Neuronal stem cell (in vitro differentiated cells): Measurements from ENCODE around the gene PJA1.
A peak's percentile ranks its signal among the peaks of the same experiment; 100 is the strongest.

Source experiments
- DNase-seq: peaks from one replicate; pipeline ENCODE4 v3.0.0-alpha.2; 2013; ENCODE audit warnings: low spot score
- H2AFZ ChIP-seq: one replicate; pipeline ENCODE4 v1.6.1; 2013; ENCODE audit warnings: mild to moderate bottlenecking, low read length, inconsistent platforms
- H2AK5ac ChIP-seq: 2 replicates; pipeline ENCODE4 v1.6.1; 2013; ENCODE audit warnings: low read depth, mild to moderate bottlenecking, inconsistent platforms, low read length, moderate library complexity, mixed read lengths
- H2BK120ac ChIP-seq: 2 replicates; pipeline ENCODE4 v1.6.1; 2013; ENCODE audit warnings: low read depth, mild to moderate bottlenecking, inconsistent platforms, low read length, moderate library complexity, mixed read lengths
- H2BK12ac ChIP-seq: one replicate; pipeline ENCODE4 v1.6.1; 2013; ENCODE audit warnings: low read length, inconsistent platforms
- H2BK15ac ChIP-seq: 2 replicates; pipeline ENCODE4 v1.6.1; 2013; ENCODE audit warnings: mild to moderate bottlenecking, low read length, inconsistent platforms, mixed read lengths
- H2BK5ac ChIP-seq: one replicate; pipeline ENCODE4 v1.6.1; 2013; ENCODE audit warnings: inconsistent platforms, mild to moderate bottlenecking, low read length, moderate library complexity
- H3K14ac ChIP-seq: one replicate; pipeline ENCODE4 v1.6.1; 2013; ENCODE audit warnings: low read length, inconsistent platforms
- H3K18ac ChIP-seq: 2 replicates; pipeline ENCODE4 v1.6.1; 2013; ENCODE audit warnings: low read length, inconsistent platforms
- H3K23ac ChIP-seq: 2 replicates; pipeline ENCODE4 v1.6.1; 2013; ENCODE audit warnings: low read depth, mild to moderate bottlenecking, mixed read lengths, low read length, inconsistent platforms; ENCODE audit not compliant: poor library complexity
- H3K27ac ChIP-seq: replicated peaks from 3 replicates; pipeline ENCODE4 v1.5.1; 2013; ENCODE audit warnings: low read length, inconsistent platforms
- H3K27me3 ChIP-seq, 3 experiments: 2 replicates each; pipeline ENCODE4 v1.6.1; 2013; ENCODE audit warnings: low read length in 3 of 3, mild to moderate bottlenecking in 2 of 3, inconsistent platforms in 1 of 3, low read depth in 1 of 3, mixed read lengths in 1 of 3, moderate library complexity in 1 of 3; ENCODE audit not compliant: control insufficient read depth in 3 of 3, insufficient read depth in 3 of 3
- H3K36me3 ChIP-seq, 2 donors: replicated peaks in 1 of 2; 2 replicates each; pipeline ENCODE4 v1.6.1; 2013; ENCODE audit warnings: low read length in 2 of 2; ENCODE audit not compliant: control insufficient read depth in 2 of 2, insufficient read depth in 2 of 2
- H3K4ac ChIP-seq: 2 replicates; pipeline ENCODE4 v1.6.1; 2013; ENCODE audit warnings: inconsistent platforms, mild to moderate bottlenecking, low read length, moderate library complexity
- H3K4me1 ChIP-seq, 2 donors: 1 replicate in 1 of 2; 2 replicates in 1 of 2; pipeline ENCODE4 v1.6.1; 2013; ENCODE audit warnings: low read length in 2 of 2, low read depth in 1 of 2; ENCODE audit not compliant: control insufficient read depth in 2 of 2, insufficient read depth in 1 of 2
- H3K4me2 ChIP-seq: one replicate; pipeline ENCODE4 v1.6.1; 2013; ENCODE audit warnings: mild to moderate bottlenecking, low read length, inconsistent platforms; ENCODE audit not compliant: insufficient read depth, poor library complexity, severe bottlenecking
- H3K4me3 ChIP-seq, 2 donors: 2 replicates each; pipeline ENCODE4 v1.5.1; 2013; ENCODE audit warnings: low read length in 2 of 2, mild to moderate bottlenecking in 2 of 2, inconsistent platforms in 1 of 2, moderate library complexity in 1 of 2
- H3K79me1 ChIP-seq: one replicate; pipeline ENCODE4 v1.6.1; 2013; ENCODE audit warnings: low read depth, mild to moderate bottlenecking, inconsistent platforms, low read length, moderate library complexity
- H3K9ac ChIP-seq: one replicate; pipeline ENCODE4 v1.6.1; 2013; ENCODE audit warnings: mild to moderate bottlenecking, low read depth, low read length, inconsistent platforms; ENCODE audit not compliant: poor library complexity
- H3K9me3 ChIP-seq, 2 donors: replicated peaks in 1 of 2; 2 replicates each; pipeline versions ENCODE3 to v1.6.1; 2013; ENCODE audit warnings: low read length in 2 of 2, mild to moderate bottlenecking in 2 of 2, inconsistent platforms in 1 of 2, low read depth in 1 of 2, mixed read lengths in 1 of 2, moderate library complexity in 1 of 2; ENCODE audit not compliant: control insufficient read depth in 2 of 2, insufficient read depth in 1 of 2
- H4K8ac ChIP-seq: one replicate; pipeline ENCODE4 v1.6.1; 2013; ENCODE audit warnings: low read depth, mild to moderate bottlenecking, inconsistent platforms, low read length, moderate library complexity
- H4K91ac ChIP-seq: one replicate; pipeline ENCODE4 v1.6.1; 2013; ENCODE audit warnings: low read length, low read depth, mild to moderate bottlenecking, inconsistent platforms; ENCODE audit not compliant: poor library complexity
- WGBS, 2 donors: extraction: QIAGEN DNeasy Blood & Tissue Kit; methylation state at CpG; one replicate each; pipeline ENCODE4 v1.1.7; 2013; ENCODE audit warnings: missing lambda C conversion rate in 2 of 2, mixed read lengths in 1 of 2; ENCODE audit not compliant: insufficient read length in 2 of 2, insufficient replicate concordance in 1 of 2; ENCODE audit errors: extremely low coverage in 2 of 2; 5-methylcytosine and 5-hydroxymethylcytosine counted together

PJA1 gene

DNA sequence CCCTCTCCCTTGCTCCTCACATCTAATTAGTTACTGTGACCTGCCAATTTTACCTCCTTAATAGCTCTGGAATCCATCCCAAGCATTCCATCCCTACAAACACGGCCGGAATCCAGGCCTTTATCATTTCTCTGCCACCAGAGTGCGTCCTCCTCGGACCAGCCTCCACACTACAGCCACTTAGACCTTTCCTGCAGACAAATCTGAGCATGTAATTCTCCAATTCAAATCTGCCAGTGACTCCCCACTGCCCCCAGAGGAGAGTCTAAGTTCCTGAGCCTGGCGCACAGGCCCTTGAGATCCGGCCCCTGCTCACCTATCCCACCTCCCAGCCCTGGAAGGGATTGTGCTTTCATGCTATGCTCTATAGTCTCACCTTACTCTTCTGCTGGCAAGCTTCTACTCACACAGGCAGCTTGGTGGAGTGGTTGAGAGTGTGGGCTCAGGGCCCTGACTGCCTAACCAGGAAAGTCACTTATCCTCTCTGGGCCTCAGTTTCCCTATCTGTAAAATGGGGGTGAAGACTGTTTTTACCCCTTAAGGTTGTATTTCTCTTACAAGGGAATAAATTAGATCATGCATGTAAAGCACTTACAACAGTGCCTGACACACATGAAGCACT, 31.2 kb downstream of the PJA1 start:
- peak; percentile 40 for DNase-seq
- WGBS, 2 donors: no CpG with 5 or more reads among the region's 6 CpGs

GRCh38 chrX:69131886-69132285, 33.4 kb downstream of the PJA1 start:
- Histone ChIP-seq H3K36me3 (no peaks in the 10 kb centered on the region), H4K91ac (no peak overlapping the region), H3K4me2 (no peak overlapping the region), H3K4ac (no peak overlapping the region), H3K79me1 (no peaks in the 10 kb centered on the region), H2BK15ac (no peak overlapping the region), H2AK5ac (no peak overlapping the region), H3K4me3 (no peak overlapping the region), H3K27ac (no peak overlapping the region), H3K14ac (no peak overlapping the region), H2BK120ac (no peak overlapping the region), H3K23ac (no peak overlapping the region), H3K18ac (no peak overlapping the region), H3K9me3 (no peaks in the 10 kb centered on the region), H2BK12ac (no peak overlapping the region), H3K9ac (no peak overlapping the region), H4K8ac (no peak overlapping the region), H2AFZ (no peak overlapping the region), H3K4me1 (peaks cover 46 to 50% of the 10 kb centered on the region in 2 donors), H2BK5ac (no peak overlapping the region), H3K27me3 (peaks cover 0 to 4% (median 0%) of the 10 kb centered on the region in 3 experiments)
- DNase-seq: no peak
- no CpG with 5 or more reads among the region's 5 CpGs for WGBS, 2 donors

More for the DNA sequence above, 31.2 kb downstream of the PJA1 start:
- Histone ChIP-seq H3K4me2 (no peak overlapping the region), H3K4ac (no peak overlapping the region), H3K4me3 (no peak overlapping the region), H3K4me1 (peaks cover 46 to 52% of the 10 kb centered on the region in 2 donors), H2BK5ac (no peak overlapping the region), H3K23ac (no peak overlapping the region), H2BK15ac (no peak overlapping the region), H3K9ac (no peak overlapping the region), H3K79me1 (no peaks in the 10 kb centered on the region), H3K36me3 (no peaks in the 10 kb centered on the region), H3K9me3 (no peaks in the 10 kb centered on the region), H4K8ac (no peak overlapping the region), H2AK5ac (no peak overlapping the region), H4K91ac (no peak overlapping the region), H2AFZ (no peak overlapping the region), H3K14ac (no peak overlapping the region), H2BK12ac (no peak overlapping the region), H3K27ac (no peak overlapping the region), H2BK120ac (no peak overlapping the region), H3K27me3 (peaks cover 0 to 4% (median 0%) of the 10 kb centered on the region in 3 experiments), H3K18ac (no peak overlapping the region)

GRCh38 chrX:69130439-69130838, 34.8 kb downstream of the PJA1 start:
- Histone ChIP-seq H4K91ac (no peak overlapping the region), H2BK12ac (no peak overlapping the region), H3K27ac (no peak overlapping the region), H3K4me3 (no peak overlapping the region), H3K27me3 (peaks cover 0 to 4% (median 0%) of the 10 kb centered on the region in 3 experiments), H3K4me1 (peaks cover 38 to 39% of the 10 kb centered on the region in 2 donors), H3K79me1 (no peaks in the 10 kb centered on the region), H3K18ac (no peak overlapping the region), H3K14ac (no peak overlapping the region), H2AFZ (no peak overlapping the region), H3K9ac (no peak overlapping the region), H4K8ac (no peak overlapping the region), H3K4ac (no peak overlapping the region), H3K23ac (no peak overlapping the region), H3K4me2 (no peak overlapping the region), H3K9me3 (no peaks in the 10 kb centered on the region), H2AK5ac (no peak overlapping the region), H2BK5ac (no peak overlapping the region), H3K36me3 (no peaks in the 10 kb centered on the region), H2BK120ac (no peak overlapping the region), H2BK15ac (no peak overlapping the region)
- no CpG with 5 or more reads among the region's 2 CpGs for WGBS, 2 donors
- no peak for DNase-seq

GRCh38 chrX:69128588-69128987, 36.7 kb downstream of the PJA1 start:
- H3K27ac ChIP-seq: no peak overlapping the region
- DNase-seq: no peak

More at GRCh38 chrX:69128588-69128987, 36.7 kb downstream of the PJA1 start:
- Histone ChIP-seq H3K4me1 (peaks cover 28 to 30% of the 10 kb centered on the region in 2 donors), H3K79me1 (no peaks in the 10 kb centered on the region), H3K9ac (no peak overlapping the region), H3K14ac (no peak overlapping the region), H2AK5ac (no peak overlapping the region), H4K91ac (no peak overlapping the region), H2BK15ac (no peak overlapping the region), H2BK120ac (no peak overlapping the region), H2BK5ac (no peak overlapping the region), H3K4me3 (no peak overlapping the region), H3K36me3 (no peaks in the 10 kb centered on the region), H3K9me3 (no peaks in the 10 kb centered on the region), H3K23ac (no peak overlapping the region), H3K27me3 (peaks cover 0 to 6% (median 0%) of the 10 kb centered on the region in 3 experiments), H4K8ac (peak overlapping the region; percentile 17), H2AFZ (peak overlapping the region; percentile 82), H3K4me2 (peak overlapping the region; percentile 14), H2BK12ac (no peak overlapping the region), H3K18ac (peak overlapping the region; percentile 87), H3K4ac (no peak overlapping the region)
- no CpG with 5 or more reads among the region's 34 CpGs for WGBS, 2 donors
